Psoas muscle (tissue), 8 donors: ENCODE measurements around the gene MUC13. TPM values are rescaled to one million over a fixed set of nuclear protein-coding genes. Genes with fewer than 3 reads are reported as not detected.

Experiments
- ATAC-seq, 4 donors: fragments of 200-7000 bp; cut with Tn5 transposase; one replicate each; pipeline ENCODE4 v1.9.1; 2020; ENCODE audit warnings: moderate library complexity in 3 of 4, mild to moderate bottlenecking in 2 of 4
- DNase-seq, 2 donors: peaks; one replicate each; pipeline ENCODE4 v3.0.0-alpha.2; 2020
- H3K27ac ChIP-seq: fragments of 200-600 bp; one replicate; pipeline ENCODE4 v1.8.0; 2022
- H3K27me3 ChIP-seq, 3 donors: fragments of 200-600 bp in 1 of 3; one replicate each; pipeline versions ENCODE4 v1.6.1 to v1.8.0; 2013 to 2022; ENCODE audit warnings: low read length in 2 of 3, mild to moderate bottlenecking in 2 of 3, moderate library complexity in 1 of 3; ENCODE audit not compliant: insufficient read depth in 3 of 3
- H3K36me3 ChIP-seq, 2 donors: fragments of 200-600 bp in 1 of 2; one replicate each; pipeline versions ENCODE4 v1.6.1 to v1.8.0; 2013 to 2022; ENCODE audit warnings: low read depth in 1 of 2, mild to moderate bottlenecking in 1 of 2, moderate library complexity in 1 of 2; ENCODE audit not compliant: insufficient read depth in 1 of 2
- H3K4me1 ChIP-seq: fragments of 200-600 bp; one replicate; pipeline ENCODE4 v1.8.0; 2022
- H3K4me3 ChIP-seq: fragments of 200-600 bp; one replicate; pipeline ENCODE4 v1.8.0; 2022; ENCODE audit warnings: mild to moderate bottlenecking
- H3K9me3 ChIP-seq: fragments of 200-600 bp; one replicate; pipeline ENCODE4 v1.8.0; 2022
- WGBS, 3 donors: extraction: QIAGEN DNeasy Blood & Tissue Kit; methylation state at CpG; one replicate each; pipeline versions ENCODE4 v1.1.6 to v1.1.7; 2013; 5-methylcytosine and 5-hydroxymethylcytosine counted together
- intact Hi-C, 2 donors: fragments of 100-400 bp; cut with DNase I; formaldehyde crosslinking; loops; one replicate each; pipeline versions ENCODE4 v1.11.0 to v1.14.2; 2022
- polyA plus RNA-seq, 3 donors: library from polyadenylated mRNA; stranded (reverse); fragments of 200-250 nt; gene quantifications; one replicate each; pipeline ENCODE4 v1.2.3, GENCODE V29; 2013
- total RNA-seq, 4 donors: library from RNA; stranded (reverse); fragmentation: NEBNext Ultra II Directional in 2 of 4; extraction: Animal tissue kit (Norgen Biotek cat#: 25700) in 2 of 4; gene quantifications; one replicate each; pipeline versions ENCODE4 v1.2.1 to v1.2.4, GENCODE V29; 2021 to 2023
- TF ChIP-seq, protein P1 (sequence below): fragments of 200-600 bp; IDR thresholded peaks from one replicate; pipeline ENCODE4 v1.8.0; 2022; ENCODE audit warnings: antibody characterized with exemption
- donor health status: healthy with polysubstance abuse.
- donor health status: DM: no; HTN: no; CAD: no; lungs with moderate emphysema.
- donor health status: Bipolar disorder and iron deficiency.
- donor health status: healthy.
- donor health status: DM: yes; HTN: yes; CAD: no.
- donor health status: DM: no; HTN: no; CAD: no.
- donor health status: DM: no; HTN: no; CAD: no.
- donor health status: DM: yes; HTN: yes; CAD: no.

Gene MUC13
- total and polyA plus RNA-seq, 7 donors = 0.12 to 0.16 (median 0.13) TPM; not detected in 4

DNA sequence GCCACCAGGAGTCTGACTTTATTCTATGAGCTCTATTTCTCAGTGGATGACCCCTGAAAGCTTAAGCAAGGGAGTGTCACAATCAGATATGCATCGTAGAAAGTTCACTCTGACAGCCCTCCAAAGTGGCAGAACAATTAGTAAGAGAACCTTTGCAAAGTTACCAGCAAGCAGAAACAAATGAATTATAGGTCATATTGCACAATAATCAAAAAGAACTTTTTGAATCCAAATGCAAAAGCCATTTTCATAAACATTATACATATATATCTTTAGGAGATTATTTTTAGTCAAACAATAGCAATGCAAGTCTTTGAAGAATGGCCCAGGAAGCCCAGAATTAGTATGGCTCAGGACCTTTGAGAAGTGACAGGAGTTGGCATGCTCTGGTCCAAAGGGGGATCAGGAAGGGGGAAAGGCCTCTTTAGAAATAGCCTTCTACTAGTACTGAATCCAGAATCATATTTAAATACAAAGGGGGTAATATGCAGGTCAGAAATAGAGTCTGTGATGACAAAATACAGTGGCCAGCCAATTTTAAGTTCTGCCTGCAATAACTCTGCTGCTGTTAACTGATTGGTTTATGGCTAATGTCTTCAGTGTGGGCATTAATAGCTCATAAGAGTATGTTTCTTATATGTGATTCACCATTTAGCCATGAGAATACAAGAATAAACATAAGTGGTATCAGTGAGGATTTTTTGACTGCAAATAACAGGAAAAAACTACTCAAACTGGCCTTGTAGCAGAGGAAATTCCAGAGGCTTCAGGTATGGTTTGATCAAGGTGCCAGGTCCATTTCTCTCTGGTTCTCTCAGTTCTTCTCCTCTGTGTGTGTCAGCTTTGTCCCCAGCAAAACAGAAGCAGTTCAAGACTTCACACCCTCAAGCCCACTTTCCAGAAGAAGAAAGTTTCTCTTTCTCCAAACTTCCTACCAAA is 30.4 kb downstream of the MUC13 start:
- intact Hi-C loops = loop anchor here in 1 of 2 donors (10.0 kb wide), 1 partner anchor 339 kb away; no protein-coding TSS in a partner anchor
- Histone ChIP-seq H3K27ac (no peak overlapping the region), H3K36me3 (no peaks in the 10 kb centered on the region), H3K9me3 (no peaks in the 10 kb centered on the region), H3K27me3 (no peaks in the 10 kb centered on the region), H3K4me1 (no peaks in the 10 kb centered on the region), H3K4me3 (no peak overlapping the region)
- ATAC-seq = no peak
- TF ChIP-seq, protein P1, sequence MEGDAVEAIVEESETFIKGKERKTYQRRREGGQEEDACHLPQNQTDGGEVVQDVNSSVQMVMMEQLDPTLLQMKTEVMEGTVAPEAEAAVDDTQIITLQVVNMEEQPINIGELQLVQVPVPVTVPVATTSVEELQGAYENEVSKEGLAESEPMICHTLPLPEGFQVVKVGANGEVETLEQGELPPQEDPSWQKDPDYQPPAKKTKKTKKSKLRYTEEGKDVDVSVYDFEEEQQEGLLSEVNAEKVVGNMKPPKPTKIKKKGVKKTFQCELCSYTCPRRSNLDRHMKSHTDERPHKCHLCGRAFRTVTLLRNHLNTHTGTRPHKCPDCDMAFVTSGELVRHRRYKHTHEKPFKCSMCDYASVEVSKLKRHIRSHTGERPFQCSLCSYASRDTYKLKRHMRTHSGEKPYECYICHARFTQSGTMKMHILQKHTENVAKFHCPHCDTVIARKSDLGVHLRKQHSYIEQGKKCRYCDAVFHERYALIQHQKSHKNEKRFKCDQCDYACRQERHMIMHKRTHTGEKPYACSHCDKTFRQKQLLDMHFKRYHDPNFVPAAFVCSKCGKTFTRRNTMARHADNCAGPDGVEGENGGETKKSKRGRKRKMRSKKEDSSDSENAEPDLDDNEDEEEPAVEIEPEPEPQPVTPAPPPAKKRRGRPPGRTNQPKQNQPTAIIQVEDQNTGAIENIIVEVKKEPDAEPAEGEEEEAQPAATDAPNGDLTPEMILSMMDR = no peak
- no peak for DNase-seq
- WGBS, 3 donors = 70 to 81% (median 71%) methylated on average over 1 of the region's 1 CpG

DNA sequence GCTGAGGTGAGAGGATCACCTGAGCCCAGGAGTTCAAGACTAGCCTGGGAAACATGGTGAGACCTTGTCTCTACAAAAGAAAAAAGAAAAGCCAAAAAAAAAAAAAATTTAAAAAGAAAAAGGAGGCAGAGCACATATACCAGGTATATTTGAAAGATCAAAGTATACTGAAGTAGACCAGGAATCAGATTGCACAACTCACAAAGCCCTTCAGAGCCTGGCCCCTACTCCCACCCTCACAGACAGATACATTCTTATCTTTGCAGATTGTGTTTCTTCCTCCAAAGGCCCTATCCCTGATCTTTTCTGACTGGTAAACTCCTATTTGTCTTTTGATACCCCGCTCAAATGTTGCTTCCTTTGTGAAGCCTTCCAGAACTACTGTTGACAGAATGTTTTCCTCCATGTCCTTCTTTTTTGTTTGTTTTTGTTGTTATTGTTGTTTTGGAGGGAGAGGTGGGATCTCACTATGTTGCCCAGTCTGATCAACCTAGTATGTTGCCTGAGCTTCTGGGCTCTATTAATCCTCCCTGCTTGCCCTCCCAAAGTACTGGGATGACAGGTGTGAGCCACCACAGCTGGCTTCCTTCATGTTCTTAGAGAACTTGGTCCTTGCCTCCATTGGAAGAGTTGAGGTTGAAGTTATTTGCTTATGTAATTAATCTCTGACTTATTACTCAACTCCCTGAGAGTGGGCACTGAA is 37.6 kb downstream of the MUC13 start:
- intact Hi-C loops = no loop called here
- Histone ChIP-seq H3K4me1 (peaks cover 5% of the 10 kb centered on the region), H3K27ac (no peak overlapping the region), H3K4me3 (no peak overlapping the region), H3K9me3 (no peaks in the 10 kb centered on the region), H3K36me3 (no peaks in the 10 kb centered on the region), H3K27me3 (no peaks in the 10 kb centered on the region)
- 100% methylated on average over 1 of the region's 1 CpG for WGBS, 3 donors
- TF ChIP-seq, protein P1 = no peak
- DNase-seq (no peak), ATAC-seq (no peak)

GRCh38 chr3:124895756-124896155 is 38.8 kb downstream of the MUC13 start:
- no peak overlapping the region for H3K27ac ChIP-seq
- 42 to 64% (median 42%) methylated on average over 7 of the region's 7 CpGs for WGBS, 3 donors
- TF ChIP-seq, protein P1 = no peak
- peaks cover 5% of the 10 kb centered on the region for H3K4me1 ChIP-seq
- no peaks in the 10 kb centered on the region for H3K27me3 ChIP-seq
- no peaks in the 10 kb centered on the region for H3K36me3 ChIP-seq
- no peak overlapping the region for H3K4me3 ChIP-seq
- H3K9me3 ChIP-seq = no peaks in the 10 kb centered on the region
- DNase-seq = no peak
- intact Hi-C loops = no loop called here
- ATAC-seq = no peak

- H3K36me3 ChIP-seq = no peaks in the 10 kb centered on the region
- no peak overlapping the region for H3K27ac ChIP-seq
- H3K4me3 ChIP-seq = no peak overlapping the region
- H3K4me1 ChIP-seq = peaks cover 5% of the 10 kb centered on the region
- no peaks in the 10 kb centered on the region for H3K9me3 ChIP-seq
- DNase-seq (no peak), ATAC-seq (peak in 1 of 4 donors; percentile 24)
- 15 to 31% (median 23%) methylated on average over 2 of the region's 2 CpGs for WGBS, 3 donors
- TF ChIP-seq, protein P1 = no peak
- no peaks in the 10 kb centered on the region for H3K27me3 ChIP-seq
- intact Hi-C loops = no loop called here
Observed at GRCh38 chr3:124893526-124893925, 41.0 kb downstream of the MUC13 start.
